ENCODE measurements around the gene TMEM14A. TPM values are rescaled to one million over a fixed set of nuclear protein-coding genes. Genes with fewer than 3 reads are reported as not detected.

TMEM14A gene
- total RNA-seq, 1 experiment from 2014 or later: 45.6 TPM

GRCh38 chr6:52636830-52637229, 34.1 kb upstream of the TMEM14A start:
- in situ Hi-C loops (cut with HindIII; ENCODE audit: low pct_unique_long_range_greater_than_20kb, low sequenced_read_pairs): no loop called here
- POLR2A ChIA-PET: interaction anchor here (0.6 kb wide), 1 partner anchor 461 kb away, joined by 4 read pairs; no protein-coding TSS in a partner anchor
- Histone ChIP-seq H3K4me1 (ENCODE audit: control insufficient read depth, insufficient read depth, low read length) (no peaks in the 10 kb centered on the region), H3K27me3 (ENCODE audit: control insufficient read depth, insufficient read depth, low read length) (peaks cover under 1% of the 10 kb centered on the region; the same call in 1 of the 2 replicates), H3K9me3 (ENCODE audit: control insufficient read depth, insufficient read depth, low read depth, low read length) (no peaks in the 10 kb centered on the region), H3K27ac (ENCODE audit: low read length) (no peak overlapping the region), H3K4me3 (ENCODE audit: low read depth in 2 of 2, low read length in 2 of 2) (no peak overlapping the region), H3K36me3 (ENCODE audit: control insufficient read depth, insufficient read depth, low read length) (no peaks in the 10 kb centered on the region)
- ATAC-seq: no peak
- intact Hi-C loops (cut with micrococcal nuclease; ENCODE audit: unreplicated experiment): no loop called here
- CTCF ChIA-PET: no interaction called here
- no TSS peak for BruUV-seq (replicated peaks)
- TF ChIP-seq POLR2AphosphoS5 (IDR thresholded peaks at IDR 0.05; ENCODE audit: low read depth, low read length): no peak
- no peak for TF ChIP-seq REST (IDR thresholded peaks at IDR 0.05; ENCODE audit: insufficient read depth in 1 of 2, low read depth in 2 of 2, low read length in 1 of 2)
- no peak for TF ChIP-seq TCF7L2 (IDR thresholded peaks at IDR 0.05; ENCODE audit: low read depth, low read length)
- no peak for TF ChIP-seq SIN3A (IDR thresholded peaks at IDR 0.05; ENCODE audit: borderline replicate concordance, insufficient read depth, low read depth, low read length)
- no peak for TF ChIP-seq CTCF (IDR thresholded peaks at IDR 0.05)
- DNase-seq (ENCODE audit: low read depth, low spot score): no peak

- no peak for DNase-seq (ENCODE audit: low read depth, low spot score)
- H3K9me3 ChIP-seq (ENCODE audit: control insufficient read depth, insufficient read depth, low read depth, low read length): no peaks in the 10 kb centered on the region
- no peaks in the 10 kb centered on the region for H3K4me1 ChIP-seq (ENCODE audit: control insufficient read depth, insufficient read depth, low read length)
- no peak overlapping the region for H3K4me3 ChIP-seq (ENCODE audit: low read depth in 2 of 2, low read length in 2 of 2)
- intact Hi-C loops (cut with micrococcal nuclease; ENCODE audit: unreplicated experiment): no loop called here
- TF ChIP-seq TCF7L2 (IDR thresholded peaks at IDR 0.05; ENCODE audit: low read depth, low read length): no peak
- no peak for TF ChIP-seq SIN3A (IDR thresholded peaks at IDR 0.05; ENCODE audit: borderline replicate concordance, insufficient read depth, low read depth, low read length)
- no peak for TF ChIP-seq REST (IDR thresholded peaks at IDR 0.05; ENCODE audit: insufficient read depth in 1 of 2, low read depth in 2 of 2, low read length in 1 of 2)
- H3K27me3 ChIP-seq (ENCODE audit: control insufficient read depth, insufficient read depth, low read length): peaks cover 3% of the 10 kb centered on the region; the same call in 1 of the 2 replicates
- CTCF ChIA-PET: no interaction called here
- POLR2A ChIA-PET: no interaction called here
- no TSS peak for BruUV-seq (replicated peaks)
- no peak overlapping the region for H3K27ac ChIP-seq (ENCODE audit: low read length)
- in situ Hi-C loops (cut with HindIII; ENCODE audit: low pct_unique_long_range_greater_than_20kb, low sequenced_read_pairs): no loop called here
- H3K36me3 ChIP-seq (ENCODE audit: control insufficient read depth, insufficient read depth, low read length): no peaks in the 10 kb centered on the region
- ATAC-seq: no peak
Measured at GRCh38 chr6:52639493-52639892, 31.4 kb upstream of the TMEM14A start.
